Retinal pigment epithelial cell (primary cell): Measurements from ENCODE around the gene OPRM1.

Source experiments
- DNase-seq: peaks from one replicate; pipeline ENCODE4 v3.0.0-alpha.2; 2010; ENCODE audit warnings: low read depth
- H3K4me3 ChIP-seq: 2 replicates; pipeline ENCODE4 v1.5.1; 2011; ENCODE audit warnings: mild to moderate bottlenecking, low read length, control low read depth, moderate library complexity
- TF ChIP-seq, protein P1 (sequence below): conservative IDR thresholded peaks from 2 replicates; pipeline ENCODE4 v1.5.1; 2011; ENCODE audit warnings: low read depth, low read length, control low read depth, inconsistent platforms

Gene OPRM1

DNA sequence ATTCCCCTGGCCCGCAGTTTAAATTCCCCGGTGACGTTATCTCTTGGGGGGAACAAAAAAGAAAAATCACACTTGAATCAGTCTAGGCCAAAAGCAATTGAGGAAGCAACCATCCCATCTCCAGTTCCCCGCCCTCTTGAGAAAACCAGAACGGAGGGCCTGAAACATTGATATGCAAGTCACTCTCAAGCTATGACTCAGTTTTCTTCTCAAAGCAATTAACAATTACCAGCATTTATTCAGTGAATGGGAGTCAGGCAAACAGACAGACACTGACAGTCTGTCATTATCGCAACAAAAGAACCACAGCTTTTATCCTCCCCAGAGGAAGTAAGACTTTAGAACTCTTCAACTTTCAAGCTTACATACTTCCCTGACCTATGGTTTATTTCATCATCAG lies 100.9 kb downstream of the OPRM1 start:
- TF ChIP-seq, protein P1, sequence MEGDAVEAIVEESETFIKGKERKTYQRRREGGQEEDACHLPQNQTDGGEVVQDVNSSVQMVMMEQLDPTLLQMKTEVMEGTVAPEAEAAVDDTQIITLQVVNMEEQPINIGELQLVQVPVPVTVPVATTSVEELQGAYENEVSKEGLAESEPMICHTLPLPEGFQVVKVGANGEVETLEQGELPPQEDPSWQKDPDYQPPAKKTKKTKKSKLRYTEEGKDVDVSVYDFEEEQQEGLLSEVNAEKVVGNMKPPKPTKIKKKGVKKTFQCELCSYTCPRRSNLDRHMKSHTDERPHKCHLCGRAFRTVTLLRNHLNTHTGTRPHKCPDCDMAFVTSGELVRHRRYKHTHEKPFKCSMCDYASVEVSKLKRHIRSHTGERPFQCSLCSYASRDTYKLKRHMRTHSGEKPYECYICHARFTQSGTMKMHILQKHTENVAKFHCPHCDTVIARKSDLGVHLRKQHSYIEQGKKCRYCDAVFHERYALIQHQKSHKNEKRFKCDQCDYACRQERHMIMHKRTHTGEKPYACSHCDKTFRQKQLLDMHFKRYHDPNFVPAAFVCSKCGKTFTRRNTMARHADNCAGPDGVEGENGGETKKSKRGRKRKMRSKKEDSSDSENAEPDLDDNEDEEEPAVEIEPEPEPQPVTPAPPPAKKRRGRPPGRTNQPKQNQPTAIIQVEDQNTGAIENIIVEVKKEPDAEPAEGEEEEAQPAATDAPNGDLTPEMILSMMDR = no peak
- H3K4me3 ChIP-seq = no peak overlapping the region
- DNase-seq = no peak

DNA sequence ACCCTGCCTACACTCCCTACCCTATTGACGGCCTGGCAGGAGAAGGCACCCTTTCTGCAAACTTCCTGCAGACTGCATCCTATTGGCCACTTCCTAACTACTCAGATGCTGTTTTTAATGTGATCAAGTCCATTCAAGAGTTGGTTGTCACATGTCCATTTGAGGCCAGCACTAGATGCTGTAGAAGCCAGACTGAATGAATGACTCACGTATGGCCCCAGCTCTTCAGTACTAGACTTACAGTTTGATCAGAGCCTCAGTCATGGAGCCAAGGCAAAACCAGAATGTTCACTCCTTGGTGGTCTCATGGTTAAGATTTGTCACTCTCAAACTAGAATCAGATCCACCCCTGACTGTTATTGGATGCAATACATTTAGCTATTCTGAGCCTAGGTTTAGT lies 101.7 kb downstream of the OPRM1 start:
- H3K4me3 ChIP-seq = no peak overlapping the region
- no peak for DNase-seq
- TF ChIP-seq, protein P1 = no peak

- TF ChIP-seq, protein P1 = no peak
- H3K4me3 ChIP-seq = no peak overlapping the region
- DNase-seq = no peak
Measured at GRCh38 chr6:154143753-154144152, 104.7 kb downstream of the OPRM1 start.

GRCh38 chr6:154154389-154154967 lies 115.4 kb downstream of the OPRM1 start:
- DNase-seq = peak; percentile 30
- H3K4me3 ChIP-seq = no peak overlapping the region
- TF ChIP-seq, protein P1 = peak; percentile 61

GRCh38 chr6:154156135-154156896 lies 117.3 kb downstream of the OPRM1 start:
- no peak overlapping the region for H3K4me3 ChIP-seq
- TF ChIP-seq, protein P1 = peak; percentile 98
- DNase-seq = peak; percentile 20

DNA sequence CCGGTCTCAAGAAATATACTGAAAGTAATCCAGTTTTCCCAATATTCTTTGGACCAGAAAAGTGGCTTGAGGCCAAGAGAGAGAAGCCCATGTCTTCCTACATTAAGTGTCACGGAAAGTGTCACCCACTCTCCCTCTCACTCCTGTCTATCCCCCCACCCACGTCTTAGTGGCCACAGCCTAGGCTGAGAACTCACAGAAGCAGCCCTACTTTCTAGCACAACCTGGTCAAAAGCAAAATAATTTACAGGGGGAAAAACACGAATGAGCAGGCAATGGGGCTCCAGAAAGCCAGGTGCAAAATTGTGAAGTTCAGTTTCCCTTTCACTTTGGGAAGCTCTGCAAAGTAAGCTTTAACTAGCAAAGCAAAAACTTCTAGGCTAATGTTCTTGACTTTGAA lies 118.0 kb downstream of the OPRM1 start:
- DNase-seq = no peak
- H3K4me3 ChIP-seq = no peak overlapping the region
- TF ChIP-seq, protein P1 = no peak

DNA sequence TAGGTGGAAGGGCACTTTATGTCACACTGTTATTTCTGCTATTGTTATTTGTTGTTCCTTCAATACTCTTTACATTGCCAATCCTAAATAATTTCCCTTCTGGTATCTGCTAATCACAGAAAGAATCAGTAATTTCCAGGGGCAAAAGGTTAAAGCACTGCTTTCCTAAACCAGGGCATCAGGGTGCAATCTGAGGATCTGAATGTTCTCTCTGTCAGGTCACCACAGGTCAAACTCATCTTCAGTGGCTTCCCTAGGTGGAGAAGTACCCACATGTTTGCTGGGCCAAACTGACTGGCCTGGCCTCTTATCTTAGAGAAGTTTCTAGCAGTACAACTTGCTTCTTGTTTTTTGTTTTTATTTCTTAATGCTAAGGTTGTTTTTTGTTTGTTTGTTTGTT lies 118.7 kb downstream of the OPRM1 start:
- TF ChIP-seq, protein P1 = no peak
- no peak overlapping the region for H3K4me3 ChIP-seq
- DNase-seq = no peak
